Measurements from ENCODE around the gene PLD6. TPM values are rescaled to one million over a fixed set of nuclear protein-coding genes. Genes with fewer than 3 reads are reported as not detected.

The PLD6 gene
- total and polyA plus RNA-seq, 2 donors (not counting 1 experiment from before 2014, with no cell fraction given) = 2.0 to 4.1 TPM

DNA sequence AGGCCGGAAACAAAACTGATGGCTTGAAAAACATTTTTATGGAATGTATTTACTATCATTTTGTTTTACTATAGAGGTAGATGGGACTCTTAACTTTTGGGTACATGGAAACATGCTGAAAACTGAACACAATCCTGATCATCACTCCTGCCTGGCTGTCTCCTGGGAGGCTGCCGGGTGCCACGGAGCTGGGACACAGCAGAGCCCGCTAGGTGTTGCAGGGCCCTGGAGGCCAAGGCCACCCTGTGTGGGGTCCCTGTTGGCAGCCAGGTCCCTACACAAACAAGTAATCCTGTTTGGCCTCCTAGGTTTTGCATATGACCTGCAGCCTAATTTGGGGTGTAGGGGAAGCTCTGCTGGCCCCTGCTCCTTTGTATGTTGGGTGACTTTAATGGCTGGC, 17.5 kb downstream of the PLD6 start:
- POLR2A ChIA-PET = interaction anchor here (0.7 kb wide), 1 partner anchor 319 kb away, joined by 3 read pairs; no protein-coding TSS in a partner anchor

More for the DNA sequence above, 17.5 kb downstream of the PLD6 start:
- CTCF ChIA-PET = no interaction called here
- Mint-ChIP-seq H3K4me3 (no peak overlapping the region), H3K9me3 (ENCODE audit: insufficient read depth) (no peaks in the 10 kb centered on the region), H3K4me1 (peaks cover 29% of the 10 kb centered on the region), H3K27ac (no peak overlapping the region), H3K27me3 (no peaks in the 10 kb centered on the region)
- Histone ChIP-seq H3K79me2 (ENCODE audit: control insufficient read depth, insufficient read depth, low read length) (no peaks in the 10 kb centered on the region), H3K4me2 (replicated peaks; ENCODE audit: low read depth, low read length, poor library complexity, severe bottlenecking) (no peak overlapping the region), H3K9ac (ENCODE audit: low read length) (no peak overlapping the region), H3K27me3 (replicated peaks in 1 of 4; ENCODE audit: control extremely low read depth in 1 of 4, control insufficient read depth in 3 of 4, insufficient read depth in 4 of 4, low read length in 3 of 4) (no peaks in the 10 kb centered on the region), H3K27ac (ENCODE audit: low read length in 2 of 2) (no peak overlapping the region), H2AFZ (ENCODE audit: insufficient read depth, low read depth, low read length, poor library complexity, severe bottlenecking) (no peak overlapping the region), H3K4me1 (ENCODE audit: control insufficient read depth in 2 of 2, insufficient read depth in 2 of 2, low read length in 2 of 2) (peaks cover 6 to 32% of the 10 kb centered on the region in 2 donors), H4K20me1 (ENCODE audit: control insufficient read depth, insufficient read depth, low read length, poor library complexity, severe bottlenecking) (no peaks in the 10 kb centered on the region), H3K4me3 (ENCODE audit: control extremely low read depth in 1 of 5, extremely low read depth in 1 of 5, insufficient read depth in 1 of 5, low read depth in 2 of 5, low read length in 4 of 5) (no peak overlapping the region), H3K36me3 (replicated peaks in 1 of 2; ENCODE audit: control extremely low read depth in 1 of 2, control insufficient read depth in 1 of 2, extremely low read depth in 1 of 2, insufficient read depth in 2 of 2, low read length in 1 of 2) (peaks cover 8 to 46% of the 10 kb centered on the region in 2 experiments), H3K9me3 (ENCODE audit: control extremely low read depth in 1 of 3, control insufficient read depth in 2 of 3, insufficient read depth in 1 of 3, low read length in 2 of 3) (peaks cover 0 to 5% (median 0%) of the 10 kb centered on the region in 3 donors)
- ATAC-seq (ENCODE audit: low read depth) (no peak), DNase-seq (no peak)
- intact Hi-C loops (cut with micrococcal nuclease) = loop anchor here (10.0 kb wide), 1 partner anchor 46 kb away; the partner anchor contains the start of gene FLCN
- WGBS (ENCODE audit: insufficient coverage) = 94% methylated on average over 3 of the region's 4 CpGs
- TF ChIP-seq, protein P1, sequence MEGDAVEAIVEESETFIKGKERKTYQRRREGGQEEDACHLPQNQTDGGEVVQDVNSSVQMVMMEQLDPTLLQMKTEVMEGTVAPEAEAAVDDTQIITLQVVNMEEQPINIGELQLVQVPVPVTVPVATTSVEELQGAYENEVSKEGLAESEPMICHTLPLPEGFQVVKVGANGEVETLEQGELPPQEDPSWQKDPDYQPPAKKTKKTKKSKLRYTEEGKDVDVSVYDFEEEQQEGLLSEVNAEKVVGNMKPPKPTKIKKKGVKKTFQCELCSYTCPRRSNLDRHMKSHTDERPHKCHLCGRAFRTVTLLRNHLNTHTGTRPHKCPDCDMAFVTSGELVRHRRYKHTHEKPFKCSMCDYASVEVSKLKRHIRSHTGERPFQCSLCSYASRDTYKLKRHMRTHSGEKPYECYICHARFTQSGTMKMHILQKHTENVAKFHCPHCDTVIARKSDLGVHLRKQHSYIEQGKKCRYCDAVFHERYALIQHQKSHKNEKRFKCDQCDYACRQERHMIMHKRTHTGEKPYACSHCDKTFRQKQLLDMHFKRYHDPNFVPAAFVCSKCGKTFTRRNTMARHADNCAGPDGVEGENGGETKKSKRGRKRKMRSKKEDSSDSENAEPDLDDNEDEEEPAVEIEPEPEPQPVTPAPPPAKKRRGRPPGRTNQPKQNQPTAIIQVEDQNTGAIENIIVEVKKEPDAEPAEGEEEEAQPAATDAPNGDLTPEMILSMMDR (IDR thresholded peaks at IDR 0.05) = no peak
- no peak for TF ChIP-seq EZH2 (IDR thresholded peaks at IDR 0.05; ENCODE audit: borderline replicate concordance, insufficient read depth, low read depth, low read length, poor library complexity, severe bottlenecking)
